ENCODE measurements around the gene SCAF11.
A peak's percentile ranks its signal among the peaks of the same experiment; 100 is the strongest.

The SCAF11 gene

DNA sequence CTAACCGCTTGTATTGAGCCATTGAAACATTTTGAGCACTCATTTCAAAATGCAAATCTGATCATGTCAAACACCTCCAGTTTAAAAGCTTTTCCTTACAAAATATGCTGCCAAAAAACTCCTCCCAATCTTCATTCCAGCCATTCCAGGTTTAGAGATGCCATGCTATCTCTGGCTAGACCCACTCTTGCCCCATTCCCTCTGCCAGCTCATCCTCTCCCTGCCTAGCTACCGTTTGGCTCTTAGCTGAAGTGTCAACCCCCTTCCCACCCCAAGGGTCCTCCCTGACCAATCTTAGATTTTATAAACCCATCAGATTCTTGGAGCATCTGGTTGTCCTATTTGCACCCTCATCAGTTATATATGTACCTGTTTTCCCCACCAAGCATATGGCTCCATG lies 75.0 kb downstream of the SCAF11 start:
- H3K36me3 ChIP-seq: peaks cover 24 to 38% (median 29%) of the 10 kb centered on the region in 11 experiments
- no peak overlapping the region for H3K27ac ChIP-seq
- H3K4me2 ChIP-seq: no peak overlapping the region
- no peaks in the 10 kb centered on the region for H3K9me3 ChIP-seq (replicated peaks in 1 of 11)
- peaks cover 0 to 6% (median 0%) of the 10 kb centered on the region in 11 experiments; a peak in 1 of 22 replicates for H4K20me1 ChIP-seq
- TF ChIP-seq Cebpa-rat (IDR thresholded peaks at IDR 0.05): no peak
- H3K4me3 ChIP-seq: no peak overlapping the region
- H3K27me3 ChIP-seq: no peaks in the 10 kb centered on the region
- peaks cover 0 to 17% (median 12%) of the 10 kb centered on the region in 10 experiments; a peak in 11 of 20 replicates for H3K4me1 ChIP-seq
- no peak overlapping the region for H3K9ac ChIP-seq

DNA sequence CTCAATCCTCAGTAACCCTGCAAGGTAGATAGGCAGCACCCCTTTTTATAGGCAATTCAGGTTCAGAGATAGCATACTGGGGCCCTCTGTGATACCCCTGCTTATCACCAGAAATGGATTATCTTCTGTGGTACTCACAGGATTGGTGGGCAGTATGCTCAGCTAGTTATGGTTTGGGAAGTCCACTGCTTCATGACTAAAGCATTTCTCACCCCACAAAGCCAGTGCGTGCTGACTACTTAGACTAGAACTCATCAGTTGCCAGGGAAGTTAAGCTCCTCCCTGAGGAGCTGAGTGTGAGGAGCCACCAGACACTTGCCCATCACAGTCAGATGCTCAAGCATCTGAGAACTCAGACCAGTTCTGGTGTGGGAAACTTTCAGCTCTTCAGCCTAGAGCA lies 76.3 kb downstream of the SCAF11 start:
- peaks cover 0 to 6% (median 0%) of the 10 kb centered on the region in 11 experiments; a peak in 1 of 22 replicates for H4K20me1 ChIP-seq
- H3K27ac ChIP-seq: no peak overlapping the region
- no peaks in the 10 kb centered on the region for H3K27me3 ChIP-seq
- peaks cover 13 to 36% (median 22%) of the 10 kb centered on the region in 11 experiments for H3K36me3 ChIP-seq
- TF ChIP-seq Cebpa-rat (IDR thresholded peaks at IDR 0.05): no peak
- H3K4me3 ChIP-seq: no peak overlapping the region
- H3K9ac ChIP-seq: no peak overlapping the region
- H3K4me2 ChIP-seq: peak overlapping the region in 5 of 11 experiments; percentile 9 to 61 (median 46); a peak in 10 of 22 replicates
- H3K9me3 ChIP-seq (replicated peaks in 1 of 11): no peaks in the 10 kb centered on the region
- peaks cover 0 to 17% (median 12%) of the 10 kb centered on the region in 10 experiments; a peak in 11 of 20 replicates for H3K4me1 ChIP-seq

DNA sequence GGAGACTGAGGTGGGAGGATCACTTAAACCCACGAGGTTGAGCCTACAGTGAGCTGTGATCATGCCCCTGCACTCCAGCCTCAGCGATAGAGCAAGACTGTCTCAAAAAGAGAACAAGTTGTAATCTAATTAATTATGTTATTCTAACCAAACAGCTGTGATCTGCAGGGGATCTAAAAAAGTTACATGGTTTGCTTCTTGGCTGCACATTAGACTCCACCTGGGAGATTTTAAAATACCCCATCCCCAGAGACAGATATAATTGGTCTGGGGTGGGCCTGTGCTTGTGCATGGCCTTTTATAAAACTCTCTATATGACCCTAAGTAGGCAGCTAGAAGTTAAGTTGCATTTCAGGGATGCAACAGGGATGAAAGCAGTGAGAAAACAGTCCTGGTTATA lies 76.7 kb downstream of the SCAF11 start:
- Histone ChIP-seq H3K9me3 (replicated peaks in 1 of 11) (no peaks in the 10 kb centered on the region), H3K9ac (peak overlapping the region in 1 of 11 experiments; percentile 23; a peak in 1 of 22 replicates), H4K20me1 (peaks cover 0 to 6% (median 0%) of the 10 kb centered on the region in 11 experiments; a peak in 1 of 22 replicates), H3K27ac (no peak overlapping the region; a peak in 1 of 22 replicates), H3K4me3 (no peak overlapping the region), H3K4me2 (peak overlapping the region in 5 of 11 experiments; percentile 9 to 61 (median 46); a peak in 10 of 22 replicates), H3K36me3 (peaks cover 8 to 36% (median 22%) of the 10 kb centered on the region in 11 experiments), H3K4me1 (peaks cover 0 to 17% (median 12%) of the 10 kb centered on the region in 10 experiments; a peak in 12 of 20 replicates), H3K27me3 (no peaks in the 10 kb centered on the region)
- no peak for TF ChIP-seq Cebpa-rat (IDR thresholded peaks at IDR 0.05)

DNA sequence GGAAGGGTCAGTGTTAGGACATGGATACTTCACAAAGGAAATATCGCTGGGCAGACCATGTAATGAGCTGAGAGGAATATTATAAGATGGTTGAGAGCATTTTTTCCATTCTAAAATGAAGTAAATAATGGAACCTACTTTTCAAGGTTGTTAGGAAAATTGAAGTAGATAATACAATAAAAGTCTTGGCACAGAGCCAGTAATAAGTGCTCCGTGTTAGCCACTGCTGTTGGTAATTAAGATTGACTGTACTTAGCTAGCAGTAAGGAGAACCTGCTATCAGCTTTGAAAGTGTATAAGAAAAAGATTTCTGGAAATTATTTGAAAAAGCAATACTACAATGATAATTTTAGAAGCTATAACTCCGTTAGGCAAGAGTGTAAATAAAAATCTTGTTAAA lies 77.6 kb downstream of the SCAF11 start:
- Histone ChIP-seq H3K27ac (no peak overlapping the region), H4K20me1 (peaks cover 0 to 6% (median 0%) of the 10 kb centered on the region in 11 experiments; a peak in 1 of 22 replicates), H3K4me3 (no peak overlapping the region), H3K4me2 (no peak overlapping the region; a peak in 1 of 22 replicates), H3K4me1 (peaks cover 6 to 23% (median 16%) of the 10 kb centered on the region in 10 experiments), H3K36me3 (peaks cover 0 to 36% (median 22%) of the 10 kb centered on the region in 11 experiments; a peak in 19 of 22 replicates), H3K27me3 (no peaks in the 10 kb centered on the region), H3K9ac (no peak overlapping the region), H3K9me3 (replicated peaks in 1 of 11) (no peaks in the 10 kb centered on the region)
- no peak for TF ChIP-seq Cebpa-rat (IDR thresholded peaks at IDR 0.05)

DNA sequence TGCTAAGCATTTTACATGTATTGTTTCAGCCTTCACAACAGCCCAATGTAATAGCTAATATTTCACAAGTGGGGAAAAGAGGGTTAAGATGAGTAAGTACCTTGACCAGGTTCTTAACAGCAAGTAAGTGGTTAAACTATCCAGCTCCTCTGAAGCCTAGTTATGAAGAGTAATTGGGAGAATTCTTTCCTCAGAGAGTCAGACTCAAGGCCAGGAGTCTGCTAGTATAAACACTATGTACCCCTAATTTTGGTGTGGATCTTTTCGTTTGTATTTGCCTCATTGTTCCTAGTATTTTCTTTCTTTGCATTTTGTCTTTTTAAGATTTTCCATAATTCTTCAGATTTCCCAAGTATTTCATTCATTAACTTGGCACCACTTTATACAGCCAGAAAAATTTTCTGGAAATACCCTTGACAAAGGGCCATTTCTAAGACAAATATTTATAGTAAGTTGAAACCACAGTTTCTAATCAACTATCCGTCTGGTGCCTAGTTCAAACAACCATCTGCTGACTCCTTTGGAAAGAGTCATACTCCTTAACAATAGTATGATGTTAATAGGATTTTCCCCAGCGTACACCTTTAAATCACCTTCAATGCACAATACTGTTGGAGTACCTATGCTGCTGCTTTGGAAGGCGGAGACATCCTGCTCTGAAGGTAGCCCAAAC lies 81.2 kb downstream of the SCAF11 start:
- no peak overlapping the region for H3K4me3 ChIP-seq
- H3K4me2 ChIP-seq: no peak overlapping the region
- H3K27me3 ChIP-seq: no peaks in the 10 kb centered on the region
- no peak overlapping the region for H3K9ac ChIP-seq
- peaks cover 0 to 5% (median 0%) of the 10 kb centered on the region in 11 experiments; a peak in 3 of 22 replicates for H4K20me1 ChIP-seq
- H3K27ac ChIP-seq: peak overlapping the region in 9 of 11 experiments; percentile 36 to 77 (median 68); a peak in 13 of 22 replicates
- no peak for TF ChIP-seq Cebpa-rat (IDR thresholded peaks at IDR 0.05)
- H3K36me3 ChIP-seq: peaks cover 13 to 62% (median 44%) of the 10 kb centered on the region in 11 experiments; a peak in 20 of 22 replicates
- peaks cover 12 to 30% (median 25%) of the 10 kb centered on the region in 10 experiments for H3K4me1 ChIP-seq
- no peaks in the 10 kb centered on the region for H3K9me3 ChIP-seq (replicated peaks in 1 of 11)

DNA sequence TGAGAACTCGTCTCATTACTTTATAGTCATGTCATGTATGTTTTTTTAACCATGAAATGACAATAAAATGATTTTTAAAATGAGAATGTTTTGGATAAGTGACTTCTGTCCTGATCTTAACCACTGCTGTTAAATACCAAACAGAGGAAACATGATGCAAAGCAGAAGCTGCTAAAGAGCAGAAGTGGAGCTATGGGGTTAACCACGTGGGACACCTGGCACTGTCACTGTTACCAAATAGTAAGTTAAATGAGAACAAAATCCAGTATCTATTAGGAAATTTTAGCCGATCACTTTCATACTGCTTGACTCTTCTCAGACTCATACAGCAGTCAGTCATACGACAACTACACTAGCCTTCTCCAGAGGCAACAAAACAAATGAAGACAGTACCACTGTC lies 82.4 kb downstream of the SCAF11 start:
- Histone ChIP-seq H3K9ac (peak overlapping the region in 3 of 11 experiments; percentile 17 to 39 (median 31); a peak in 3 of 22 replicates), H3K27me3 (no peaks in the 10 kb centered on the region), H3K9me3 (replicated peaks in 1 of 11) (no peaks in the 10 kb centered on the region), H3K4me3 (no peak overlapping the region), H3K36me3 (peaks cover 21 to 74% (median 56%) of the 10 kb centered on the region in 11 experiments; a peak in 20 of 22 replicates), H3K4me1 (peaks cover 0 to 25% (median 18%) of the 10 kb centered on the region in 10 experiments; a peak in 17 of 20 replicates), H4K20me1 (peaks cover 0 to 5% (median 0%) of the 10 kb centered on the region in 11 experiments; a peak in 2 of 22 replicates), H3K4me2 (peak overlapping the region in 8 of 11 experiments; percentile 5 to 48 (median 32); a peak in 9 of 22 replicates), H3K27ac (peak overlapping the region in 9 of 11 experiments; percentile 37 to 77 (median 68); a peak in 17 of 22 replicates)
- TF ChIP-seq Cebpa-rat (IDR thresholded peaks at IDR 0.05): peak in 3 of 11 experiments; percentile 40 to 51 (median 45); a peak in 3 of 22 replicates

DNA sequence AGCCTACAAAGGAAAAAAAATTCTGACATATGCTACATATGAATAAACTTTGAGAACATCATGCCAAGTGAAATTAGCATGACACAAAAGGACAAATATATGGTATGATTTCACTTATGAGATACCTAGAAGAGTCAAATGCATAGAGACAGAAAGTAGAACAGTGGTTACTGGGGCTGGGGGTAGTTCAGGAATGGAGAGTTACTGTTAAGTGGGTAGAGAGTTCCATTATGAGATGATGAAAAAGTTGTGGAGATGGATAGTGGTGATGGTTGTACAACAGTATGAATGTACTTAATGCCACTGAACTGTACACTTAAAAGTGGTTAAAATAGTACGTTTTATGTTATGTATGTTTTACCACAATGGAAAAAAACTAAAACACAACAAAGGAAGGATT lies 92.3 kb downstream of the SCAF11 start:
- no peaks in the 10 kb centered on the region for H4K20me1 ChIP-seq
- no peak for TF ChIP-seq Cebpa-rat (IDR thresholded peaks at IDR 0.05)
- H3K9me3 ChIP-seq (replicated peaks in 1 of 11): peaks cover 0 to 7% (median 0%) of the 10 kb centered on the region in 11 experiments; a peak in 2 of 22 replicates
- H3K36me3 ChIP-seq: peaks cover 71 to 90% (median 85%) of the 10 kb centered on the region in 11 experiments
- H3K4me1 ChIP-seq: no peaks in the 10 kb centered on the region
- no peak overlapping the region for H3K9ac ChIP-seq
- no peaks in the 10 kb centered on the region for H3K27me3 ChIP-seq
- no peak overlapping the region for H3K27ac ChIP-seq
- H3K4me3 ChIP-seq: no peak overlapping the region
- H3K4me2 ChIP-seq: no peak overlapping the region

DNA sequence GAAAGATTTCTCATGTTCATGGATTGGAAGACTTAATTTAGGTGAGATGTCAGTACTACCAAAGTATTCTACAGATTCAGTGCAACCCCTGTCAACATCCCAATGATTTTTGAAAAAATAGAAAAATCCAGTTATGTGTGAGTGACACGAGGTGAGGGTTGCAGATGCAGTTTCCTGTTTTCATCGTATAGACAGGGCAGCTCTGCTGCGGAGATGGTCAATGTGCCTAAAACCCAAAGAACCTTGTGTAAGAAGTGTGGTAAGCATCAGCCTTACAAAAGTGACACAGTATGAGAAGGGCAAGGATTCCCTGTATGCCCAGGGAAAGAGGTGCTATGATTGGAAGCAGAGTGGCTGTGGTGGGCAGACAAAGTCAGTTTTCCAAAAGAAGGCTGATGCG lies 94.4 kb downstream of the SCAF11 start:
- Histone ChIP-seq H3K4me1 (peaks cover 0 to 13% (median 3%) of the 10 kb centered on the region in 10 experiments; a peak in 8 of 20 replicates), H3K4me2 (no peak overlapping the region), H3K9me3 (replicated peaks in 1 of 11) (peaks cover 0 to 7% (median 0%) of the 10 kb centered on the region in 11 experiments; a peak in 2 of 22 replicates), H4K20me1 (no peaks in the 10 kb centered on the region), H3K9ac (no peak overlapping the region), H3K27ac (no peak overlapping the region), H3K4me3 (no peak overlapping the region), H3K36me3 (peaks cover 79 to 96% (median 90%) of the 10 kb centered on the region in 11 experiments), H3K27me3 (no peaks in the 10 kb centered on the region)
- TF ChIP-seq Cebpa-rat (IDR thresholded peaks at IDR 0.05): no peak

DNA sequence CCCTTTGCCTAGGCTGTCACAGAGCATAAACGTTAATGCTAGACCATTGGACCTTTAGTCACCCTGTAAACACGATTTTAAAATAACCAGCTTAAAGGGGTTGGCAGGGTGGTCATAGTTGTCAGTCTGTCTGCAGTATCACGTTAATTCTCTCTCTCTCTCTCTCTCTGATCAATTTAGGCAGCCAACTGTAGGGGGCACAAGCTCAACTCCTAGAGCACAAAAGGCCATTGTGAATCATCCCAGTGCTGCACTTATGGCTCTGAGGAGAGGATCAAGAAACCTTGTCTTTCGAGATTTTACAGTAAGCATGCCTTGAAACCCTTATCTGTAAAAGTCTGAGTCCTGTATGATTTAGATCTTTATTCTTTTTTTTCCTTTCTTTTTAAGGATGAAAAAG lies 97.1 kb downstream of the SCAF11 start:
- Histone ChIP-seq H3K4me3 (no peak overlapping the region), H3K27ac (no peak overlapping the region), H3K9me3 (replicated peaks in 1 of 11) (peaks cover 0 to 7% (median 0%) of the 10 kb centered on the region in 11 experiments; a peak in 1 of 22 replicates), H3K4me2 (no peak overlapping the region), H3K9ac (no peak overlapping the region), H3K4me1 (peaks cover 0 to 16% (median 3%) of the 10 kb centered on the region in 10 experiments; a peak in 8 of 20 replicates), H3K36me3 (peaks cover 68 to 99% (median 86%) of the 10 kb centered on the region in 11 experiments), H3K27me3 (no peaks in the 10 kb centered on the region), H4K20me1 (no peaks in the 10 kb centered on the region)
- no peak for TF ChIP-seq Cebpa-rat (IDR thresholded peaks at IDR 0.05)
